Suppressor macrophage treated with lipopolysaccharide for 4 hours (primary cell): ENCODE measurements around the gene DISP3.

ENCODE experiments used
- DNase-seq: peaks from one replicate; pipeline ENCODE4 v3.0.0-alpha.2; 2020

The DISP3 gene

GRCh38 chr1:11478571-11479374 is at the start of gene DISP3:
TSS of gene DISP3 (plus strand) at chr1:11479155. CDS start at chr1:11500993, 21,838 bp downstream.
- peak; percentile 68 for DNase-seq

- no peak for DNase-seq
These were observed 49.7 kb upstream of the DISP3 start for GRCh38 chr1:11429226-11429625.

- no peak for DNase-seq
These were observed 49.0 kb upstream of the DISP3 start for GRCh38 chr1:11429935-11430334.

GRCh38 chr1:11431941-11432507 is 46.9 kb upstream of the DISP3 start:
- no peak for DNase-seq

- no peak for DNase-seq
These were observed 46.4 kb upstream of the DISP3 start for GRCh38 chr1:11432526-11432925.

GRCh38 chr1:11434501-11434900 is 44.5 kb upstream of the DISP3 start:
- no peak for DNase-seq

- no peak for DNase-seq
These were observed 44.0 kb upstream of the DISP3 start for GRCh38 chr1:11434926-11435325.

GRCh38 chr1:11438996-11439395 is 40.0 kb upstream of the DISP3 start:
- no peak for DNase-seq

GRCh38 chr1:11441211-11441952 is 37.6 kb upstream of the DISP3 start:
- DNase-seq: no peak

- DNase-seq: no peak
These were observed 35.9 kb upstream of the DISP3 start for GRCh38 chr1:11443043-11443442.

GRCh38 chr1:11443961-11444658 is 34.8 kb upstream of the DISP3 start:
- DNase-seq: no peak

GRCh38 chr1:11444907-11445306 is 34.0 kb upstream of the DISP3 start:
- no peak for DNase-seq

- no peak for DNase-seq
These were observed 31.1 kb upstream of the DISP3 start for GRCh38 chr1:11447903-11448302.

- DNase-seq: no peak
These were observed 30.4 kb upstream of the DISP3 start for GRCh38 chr1:11448373-11449099.

- no peak for DNase-seq
These were observed 29.9 kb upstream of the DISP3 start for GRCh38 chr1:11449100-11449403.

- DNase-seq: no peak
These were observed 28.6 kb upstream of the DISP3 start for GRCh38 chr1:11450310-11450709.

GRCh38 chr1:11453742-11454491 is 25.0 kb upstream of the DISP3 start:
- no peak for DNase-seq

- DNase-seq: no peak
These were observed 22.9 kb upstream of the DISP3 start for GRCh38 chr1:11455967-11456570.

GRCh38 chr1:11456965-11457364 is 22.0 kb upstream of the DISP3 start:
- no peak for DNase-seq

- no peak for DNase-seq
These were observed 20.1 kb upstream of the DISP3 start for GRCh38 chr1:11458811-11459275.

GRCh38 chr1:11461531-11462137 is 17.3 kb upstream of the DISP3 start:
- no peak for DNase-seq
